WTC11 (cell line): ENCODE data around the gene PSD. TPM values are rescaled to one million over a fixed set of nuclear protein-coding genes. Genes with fewer than 3 reads are reported as not detected.

Experiments
- ATAC-seq: fragments of 200-7000 bp; cut with Tn5 transposase; 2 replicates; pipeline ENCODE4 v1.10.0; 2021; ENCODE audit warnings: mild to moderate bottlenecking, moderate library complexity
- CTCF ChIA-PET: fragments of 300-600 bp; sonication (Branson Sonifier 250); formaldehyde crosslinking; loops from one replicate; lab custom pipeline; 2021; ENCODE audit warnings: antibody characterized with exemption; lab: Charles Lee
- POLR2A ChIA-PET: fragments of 350-600 bp; sonication (Branson Sonifier 250); formaldehyde crosslinking; loops from one replicate; lab custom pipeline; 2021; ENCODE audit warnings: antibody characterized with exemption; lab: Charles Lee
- DNase-seq: peaks from one replicate; pipeline ENCODE4 v3.0.0; 2021; ENCODE audit warnings: low spot score
- H3K27ac Mint-ChIP-seq: 2 replicates; pipeline ENCODE4 v1.8.0; 2021; ENCODE audit warnings: mixed read lengths
- H3K27me3 Mint-ChIP-seq: 2 replicates; pipeline ENCODE4 v1.8.0; 2021; ENCODE audit warnings: low read depth, mild to moderate bottlenecking, moderate library complexity, mixed read lengths
- H3K36me3 Mint-ChIP-seq: 2 replicates; pipeline ENCODE4 v1.8.0; 2021; ENCODE audit warnings: mixed read lengths
- H3K4me1 Mint-ChIP-seq: 2 replicates; pipeline ENCODE4 v1.8.0; 2022; ENCODE audit warnings: mixed read lengths
- H3K4me3 Mint-ChIP-seq: 2 replicates; pipeline ENCODE4 v1.8.0; 2021; ENCODE audit warnings: mild to moderate bottlenecking, moderate library complexity, mixed read lengths
- H3K9me3 Mint-ChIP-seq: 2 replicates; pipeline ENCODE4 v1.8.0; 2021; ENCODE audit warnings: mixed read lengths
- ARID4B ChIP-seq: sonication (generic); formaldehyde crosslinking; IDR thresholded peaks from 2 replicates; pipeline ENCODE4 v1.8.0; 2023; ENCODE audit warnings: missing genetic modification reagents, mild to moderate bottlenecking, borderline replicate concordance
- CREM ChIP-seq: sonication (generic); formaldehyde crosslinking; IDR thresholded peaks from 2 replicates; pipeline ENCODE4 v1.8.1; 2022; ENCODE audit warnings: mild to moderate bottlenecking, missing genetic modification reagents, moderate library complexity
- ELF4 ChIP-seq: sonication (generic); formaldehyde crosslinking; IDR thresholded peaks from 2 replicates; pipeline ENCODE4 v1.8.1; 2022; ENCODE audit warnings: low read depth, mild to moderate bottlenecking, moderate library complexity, missing genetic modification reagents
- EMX1 ChIP-seq: fragments of 250-450 bp; sonication (Bioruptor Pico); IDR thresholded peaks from 2 replicates; pipeline ENCODE4 v1.8.0; 2021; ENCODE audit warnings: mild to moderate bottlenecking
- FOXJ3 ChIP-seq: sonication (generic); formaldehyde crosslinking; IDR thresholded peaks from 2 replicates; pipeline ENCODE4 v1.9.0; 2021; ENCODE audit warnings: missing genetic modification reagents, mild to moderate bottlenecking, borderline replicate concordance
- FOXK1 ChIP-seq: sonication (generic); formaldehyde crosslinking; IDR thresholded peaks from 2 replicates; pipeline ENCODE4 v1.8.0; 2022; ENCODE audit warnings: mild to moderate bottlenecking, moderate library complexity, missing genetic modification reagents
- HMGXB4 ChIP-seq: sonication (generic); formaldehyde crosslinking; IDR thresholded peaks from 2 replicates; pipeline ENCODE4 v1.8.1; 2023; ENCODE audit warnings: mild to moderate bottlenecking, moderate library complexity, missing genetic modification reagents
- MAX ChIP-seq: sonication (generic); formaldehyde crosslinking; IDR thresholded peaks from 2 replicates; pipeline ENCODE4 v1.8.0; 2022; ENCODE audit warnings: mild to moderate bottlenecking, missing genetic modification reagents
- NFATC4 ChIP-seq: fragments of 250-450 bp; sonication (Bioruptor Pico); IDR thresholded peaks from 2 replicates; pipeline ENCODE4 v1.9.0; 2021; ENCODE audit warnings: mild to moderate bottlenecking
- NFYB ChIP-seq: sonication (generic); formaldehyde crosslinking; conservative IDR thresholded peaks from 2 replicates; pipeline ENCODE4 v1.8.0; 2022; ENCODE audit warnings: low read depth, missing genetic modification reagents
- NR3C1 ChIP-seq: sonication (generic); formaldehyde crosslinking; conservative IDR thresholded peaks from 2 replicates; pipeline ENCODE4 v1.8.1; 2023; ENCODE audit warnings: low read depth, mild to moderate bottlenecking, missing genetic modification reagents
- RORB ChIP-seq: fragments of 250-450 bp; sonication (Bioruptor Pico); IDR thresholded peaks from 2 replicates; pipeline ENCODE4 v1.9.0; 2021; ENCODE audit warnings: mild to moderate bottlenecking
- SMAD3 ChIP-seq: sonication (generic); formaldehyde crosslinking; IDR thresholded peaks from 2 replicates; pipeline ENCODE4 v1.8.0; 2022; ENCODE audit warnings: missing genetic modification reagents, mild to moderate bottlenecking, borderline replicate concordance
- TP53 ChIP-seq: sonication (generic); formaldehyde crosslinking; IDR thresholded peaks from 2 replicates; pipeline ENCODE4 v1.8.1; 2023; ENCODE audit warnings: mild to moderate bottlenecking, missing genetic modification reagents
- USF1 ChIP-seq: sonication (generic); formaldehyde crosslinking; IDR thresholded peaks from 2 replicates; pipeline ENCODE4 v1.8.0; 2022; ENCODE audit warnings: mild to moderate bottlenecking, missing genetic modification reagents
- ZBTB21 ChIP-seq: sonication (generic); formaldehyde crosslinking; IDR thresholded peaks from 2 replicates; pipeline ENCODE4 v1.8.1; 2023; ENCODE audit warnings: mild to moderate bottlenecking, missing genetic modification reagents, borderline replicate concordance
- ZBTB43 ChIP-seq: sonication (generic); formaldehyde crosslinking; IDR thresholded peaks from 2 replicates; pipeline ENCODE4 v1.8.1; 2023; ENCODE audit warnings: mild to moderate bottlenecking, missing genetic modification reagents
- ZNF121 ChIP-seq: sonication (generic); formaldehyde crosslinking; IDR thresholded peaks from 2 replicates; pipeline ENCODE4 v1.8.0; 2023; ENCODE audit warnings: missing genetic modification reagents
- ZNF317 ChIP-seq: sonication (generic); formaldehyde crosslinking; IDR thresholded peaks from 2 replicates; pipeline ENCODE4 v1.8.1; 2023; ENCODE audit warnings: low read depth, mild to moderate bottlenecking, moderate library complexity, missing genetic modification reagents, borderline replicate concordance
- ZSCAN18 ChIP-seq: fragments of 250-450 bp; sonication (Bioruptor Pico); IDR thresholded peaks from 2 replicates; pipeline ENCODE4 v2.1.2; 2022; ENCODE audit warnings: mild to moderate bottlenecking, moderate library complexity
- total RNA-seq: library from RNA; stranded (reverse); gene quantifications from 3 replicates; pipeline ENCODE4 v1.2.3, GENCODE V29; 2021

PSD gene
- total RNA-seq, 1 experiment from 2014 or later: 12.5 TPM

GRCh38 chr10:102401735-102402511 lies 16.7 kb downstream of the PSD start (continued):
- no peak for TF ChIP-seq ARID4B (CRISPR knock-in tag)
- no peak for TF ChIP-seq HMGXB4
- no peak for TF ChIP-seq NR3C1 (CRISPR knock-in tag)
- TF ChIP-seq ZBTB21 (CRISPR knock-in tag): no peak
- TF ChIP-seq TP53 (CRISPR knock-in tag): no peak

- Mint-ChIP-seq H3K4me3 (no peak overlapping the region), H3K4me1 (peaks cover 4% of the 10 kb centered on the region), H3K36me3 (no peaks in the 10 kb centered on the region; the same call in 1 of the 2 replicates), H3K9me3 (no peaks in the 10 kb centered on the region), H3K27ac (no peak overlapping the region), H3K27me3 (peaks cover 21% of the 10 kb centered on the region)
- ATAC-seq (no peak), DNase-seq (no peak)
- CTCF ChIA-PET: interaction anchor here (4.3 kb wide), 1 partner anchor 17 kb away, joined by 49 read pairs; no protein-coding TSS in a partner anchor
- POLR2A ChIA-PET: interaction anchor here (2.4 kb wide), 1 partner anchor 20 kb away, joined by 11 read pairs; the partner anchor contains the start of gene FBXL15
- TF ChIP-seq ELF4 (CRISPR knock-in tag) (no peak), NFYB (CRISPR knock-in tag) (no peak), RORB (CRISPR knock-in tag) (no peak), CREM (CRISPR knock-in tag) (no peak), USF1 (CRISPR knock-in tag) (no peak), EMX1 (CRISPR knock-in tag) (no peak), MAX (CRISPR knock-in tag) (no peak), NFATC4 (no peak), SMAD3 (no peak), ZBTB43 (CRISPR knock-in tag) (no peak), ZNF317 (CRISPR knock-in tag) (no peak), FOXJ3 (CRISPR knock-in tag) (no peak), ZSCAN18 (CRISPR knock-in tag) (no peak), ZNF121 (CRISPR knock-in tag) (no peak), FOXK1 (no peak)
Observed at GRCh38 chr10:102401342-102401654, 17.3 kb downstream of the PSD start.
